Measurements from ENCODE around the gene XYLT1.

XYLT1 gene

GRCh38 chr16:17126156-17126555 lies 344.6 kb downstream of the XYLT1 start:
- no peak for DNase-seq

GRCh38 chr16:17125671-17126070 lies 345.1 kb downstream of the XYLT1 start:
- no peak for DNase-seq

GRCh38 chr16:17117906-17118577 lies 352.7 kb downstream of the XYLT1 start:
- DNase-seq = no peak

GRCh38 chr16:17116595-17117322 lies 354.0 kb downstream of the XYLT1 start:
- DNase-seq = no peak

- no peak for DNase-seq
Observed at GRCh38 chr16:17109413-17109812, 361.3 kb downstream of the XYLT1 start.

GRCh38 chr16:17108596-17108995 lies 362.2 kb downstream of the XYLT1 start:
- DNase-seq = no peak

GRCh38 chr16:17107450-17107849 lies 363.3 kb downstream of the XYLT1 start:
- no peak for DNase-seq

GRCh38 chr16:17106243-17106791 lies 364.4 kb downstream of the XYLT1 start:
- DNase-seq = no peak

- DNase-seq = no peak
Observed at GRCh38 chr16:17105239-17105797, 365.4 kb downstream of the XYLT1 start.

GRCh38 chr16:17104654-17105053 lies 366.1 kb downstream of the XYLT1 start:
- no peak for DNase-seq

GRCh38 chr16:17103216-17103615 lies 367.5 kb downstream of the XYLT1 start:
- no peak for DNase-seq

GRCh38 chr16:17101646-17102045 lies 369.1 kb downstream of the XYLT1 start:
- DNase-seq = no peak

GRCh38 chr16:17098685-17099084 lies 372.1 kb downstream of the XYLT1 start:
- no peak for DNase-seq

- DNase-seq = no peak
Observed at GRCh38 chr16:17084130-17084529, 386.6 kb downstream of the XYLT1 start.

GRCh38 chr16:17083628-17084027 lies 387.1 kb downstream of the XYLT1 start:
- no peak for DNase-seq

- no peak for DNase-seq
Observed at GRCh38 chr16:17082095-17082882, 388.5 kb downstream of the XYLT1 start.

GRCh38 chr16:17080105-17080504 lies 390.7 kb downstream of the XYLT1 start:
- DNase-seq = no peak

- no peak for DNase-seq
Observed at GRCh38 chr16:17078931-17079631, 391.7 kb downstream of the XYLT1 start.

GRCh38 chr16:17076818-17077498 lies 393.8 kb downstream of the XYLT1 start:
- DNase-seq = no peak

GRCh38 chr16:17076092-17076754 lies 394.5 kb downstream of the XYLT1 start:
- DNase-seq = no peak

- no peak for DNase-seq
Observed at GRCh38 chr16:17072104-17072503, 398.7 kb downstream of the XYLT1 start.
